ENCODE results near the gene PRKG1. TPM values are rescaled to one million over a fixed set of nuclear protein-coding genes. Genes with fewer than 3 reads are reported as not detected.

The PRKG1 gene
- total RNA-seq, 8 experiments from 2014 or later = 5.6 to 40.7 (median 6.6) TPM

DNA sequence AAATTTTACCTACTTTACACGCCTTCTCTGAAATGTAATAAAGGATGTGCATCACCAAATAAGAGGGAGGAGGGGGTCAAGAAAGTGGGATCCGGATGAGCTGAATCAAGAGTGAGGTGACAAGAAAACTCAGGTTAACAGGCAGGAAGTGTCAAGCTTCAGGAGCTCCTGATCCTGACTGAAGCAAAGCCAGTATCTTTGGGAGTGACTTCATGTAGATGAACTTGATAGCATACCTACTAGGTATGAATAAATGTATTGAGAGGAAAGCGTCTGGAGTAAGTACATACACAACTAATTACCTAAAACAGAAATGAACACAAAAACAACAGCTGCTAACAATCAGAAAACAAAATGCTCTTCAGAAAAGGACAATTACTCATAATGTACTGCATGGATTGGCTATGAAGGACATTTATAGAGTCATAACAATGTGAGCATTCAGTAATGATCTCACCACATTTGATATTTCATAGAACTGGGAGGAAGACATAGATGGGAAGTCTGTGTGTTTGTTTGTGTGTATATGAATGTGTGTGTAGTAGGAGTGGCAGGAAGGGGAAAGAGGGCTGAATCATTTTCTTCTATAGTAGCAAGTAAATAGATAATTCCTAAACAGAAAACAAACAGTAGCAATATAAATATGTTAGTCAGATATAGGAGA, 29.4 kb downstream of the PRKG1 start:
- peak in 2 of 8 experiments; percentile 68 to 77 for ATAC-seq (replicated peaks in 6 of 8)
- WGBS, 10 experiments = 62 to 100% (median 89%) methylated on average over 1 to 3 of the region's 3 CpGs; no CpG with 5 or more reads in 1 of the 10 experiments

GRCh38 chr10:51106311-51106945, 32.1 kb downstream of the PRKG1 start:
- Histone ChIP-seq H3K27ac (no peak overlapping the region), H3K4me1 (replicated peaks in 1 of 2) (no peaks in the 10 kb centered on the region), H3K4me3 (no peak overlapping the region)
- in situ Hi-C loops (cut with MboI; ENCODE audit: low pct_unique_long_range_greater_than_20kb in 2 of 9, low sequenced_read_pairs in 9 of 9, unreplicated experiment in 9 of 9) = no loop called here
- ATAC-seq (replicated peaks in 6 of 8) = no peak
- WGBS, 10 experiments = 61 to 100% (median 87%) methylated on average over 1 to 5 of the region's 5 CpGs

More for the DNA sequence above, 29.4 kb downstream of the PRKG1 start:
- in situ Hi-C loops (cut with MboI; ENCODE audit: low pct_unique_long_range_greater_than_20kb in 2 of 9, low sequenced_read_pairs in 9 of 9, unreplicated experiment in 9 of 9) = no loop called here
- Histone ChIP-seq H3K27ac (no peak overlapping the region), H3K4me3 (no peak overlapping the region), H3K4me1 (replicated peaks in 1 of 2) (no peaks in the 10 kb centered on the region)

DNA sequence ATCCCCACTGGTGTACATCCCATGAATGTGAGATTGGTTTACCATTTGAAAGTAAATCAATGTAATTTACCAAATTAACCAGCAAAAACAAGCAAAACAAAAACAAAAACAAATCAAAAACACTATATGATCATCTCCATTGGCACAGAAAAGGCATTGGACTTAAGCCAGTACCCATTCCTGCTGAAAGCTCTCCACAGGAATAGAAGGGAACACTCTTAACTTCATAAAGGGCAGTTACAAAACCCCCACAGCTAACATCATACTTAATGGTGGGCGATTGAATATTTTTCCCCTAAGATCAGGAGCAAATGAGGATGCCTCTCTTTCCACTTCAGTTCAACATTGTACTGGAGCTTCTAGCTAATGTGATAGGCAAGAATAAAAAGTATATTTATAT, 34.1 kb downstream of the PRKG1 start:
- Histone ChIP-seq H3K27ac (no peak overlapping the region), H3K4me1 (replicated peaks in 1 of 2) (no peaks in the 10 kb centered on the region), H3K4me3 (no peak overlapping the region)
- in situ Hi-C loops (cut with MboI; ENCODE audit: low pct_unique_long_range_greater_than_20kb in 2 of 9, low sequenced_read_pairs in 9 of 9, unreplicated experiment in 9 of 9) = no loop called here
- no peak for ATAC-seq (replicated peaks in 6 of 8)
- WGBS, 10 experiments = 70 to 100% (median 100%) methylated on average over 1 of the region's 1 CpG; no CpG with 5 or more reads in 3 of the 10 experiments

- H3K4me1 ChIP-seq (replicated peaks in 1 of 2) = no peaks in the 10 kb centered on the region
- H3K4me3 ChIP-seq = no peak overlapping the region
- ATAC-seq (replicated peaks in 6 of 8) = peak in 1 of 8 experiments; percentile 11
- in situ Hi-C loops (cut with MboI; ENCODE audit: low pct_unique_long_range_greater_than_20kb in 2 of 9, low sequenced_read_pairs in 9 of 9, unreplicated experiment in 9 of 9) = no loop called here
- 25 to 83% (median 70%) methylated on average over 2 to 4 of the region's 4 CpGs; no CpG with 5 or more reads in 1 of the 10 experiments for WGBS, 10 experiments
- no peak overlapping the region for H3K27ac ChIP-seq
Observed at GRCh38 chr10:51109801-51110533, 35.7 kb downstream of the PRKG1 start.

GRCh38 chr10:51112013-51112412, 37.7 kb downstream of the PRKG1 start:
- in situ Hi-C loops (cut with MboI; ENCODE audit: low pct_unique_long_range_greater_than_20kb in 2 of 9, low sequenced_read_pairs in 9 of 9, unreplicated experiment in 9 of 9) = no loop called here

DNA sequence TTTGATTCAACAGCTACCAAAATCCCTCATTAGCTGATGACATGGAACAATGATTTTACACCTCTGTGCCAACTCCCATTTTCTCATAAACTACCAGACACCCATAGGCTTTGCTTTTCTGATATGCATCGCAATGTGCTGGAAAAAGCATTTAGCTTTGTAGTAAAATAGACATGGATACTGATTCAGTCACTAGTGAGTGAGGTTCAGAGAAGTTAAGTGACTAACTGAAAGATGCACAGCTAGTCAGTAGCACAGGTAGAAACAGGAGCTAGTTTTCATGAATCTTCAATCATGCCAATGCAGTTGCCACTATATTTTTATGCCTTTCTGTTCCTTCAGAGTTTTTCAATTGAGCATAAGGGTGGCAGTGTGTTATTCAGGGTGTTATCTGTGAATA, 38.7 kb downstream of the PRKG1 start:
- WGBS, 10 experiments = 67 to 100% (median 100%) methylated on average over 1 of the region's 1 CpG; no CpG with 5 or more reads in 2 of the 10 experiments
- no peak overlapping the region for H3K4me3 ChIP-seq
- H3K4me1 ChIP-seq (replicated peaks in 1 of 2) = no peaks in the 10 kb centered on the region
- ATAC-seq (replicated peaks in 6 of 8) = no peak
- H3K27ac ChIP-seq = no peak overlapping the region
- in situ Hi-C loops (cut with MboI; ENCODE audit: low pct_unique_long_range_greater_than_20kb in 2 of 9, low sequenced_read_pairs in 9 of 9, unreplicated experiment in 9 of 9) = no loop called here

More at GRCh38 chr10:51112013-51112412, 37.7 kb downstream of the PRKG1 start:
- no peak overlapping the region for H3K4me3 ChIP-seq
- H3K27ac ChIP-seq = no peak overlapping the region
- 69 to 100% (median 93%) methylated on average over 2 to 4 of the region's 4 CpGs for WGBS, 10 experiments
- ATAC-seq (replicated peaks in 6 of 8) = peak in 1 of 8 experiments; percentile 61
- no peaks in the 10 kb centered on the region for H3K4me1 ChIP-seq (replicated peaks in 1 of 2)

GRCh38 chr10:51117053-51117660, 42.9 kb downstream of the PRKG1 start:
- WGBS, 10 experiments = 4 to 100% (median 79%) methylated on average over 1 to 3 of the region's 3 CpGs; no CpG with 5 or more reads in 3 of the 10 experiments
- ATAC-seq (replicated peaks in 6 of 8) = no peak
- Histone ChIP-seq H3K4me3 (no peak overlapping the region), H3K4me1 (replicated peaks in 1 of 2) (no peaks in the 10 kb centered on the region), H3K27ac (no peak overlapping the region)
- in situ Hi-C loops (cut with MboI; ENCODE audit: low pct_unique_long_range_greater_than_20kb in 2 of 9, low sequenced_read_pairs in 9 of 9, unreplicated experiment in 9 of 9) = no loop called here

GRCh38 chr10:51117794-51118193, 43.5 kb downstream of the PRKG1 start:
- Histone ChIP-seq H3K4me3 (no peak overlapping the region), H3K27ac (no peak overlapping the region), H3K4me1 (replicated peaks in 1 of 2) (no peaks in the 10 kb centered on the region)
- ATAC-seq (replicated peaks in 6 of 8) = no peak
- 0 to 100% (median 49%) methylated on average over 1 of the region's 1 CpG; no CpG with 5 or more reads in 4 of the 10 experiments for WGBS, 10 experiments
- in situ Hi-C loops (cut with MboI; ENCODE audit: low pct_unique_long_range_greater_than_20kb in 2 of 9, low sequenced_read_pairs in 9 of 9, unreplicated experiment in 9 of 9) = no loop called here

- 38 to 100% (median 100%) methylated on average over 1 of the region's 1 CpG; no CpG with 5 or more reads in 3 of the 10 experiments for WGBS, 10 experiments
- in situ Hi-C loops (cut with MboI; ENCODE audit: low pct_unique_long_range_greater_than_20kb in 2 of 9, low sequenced_read_pairs in 9 of 9, unreplicated experiment in 9 of 9) = no loop called here
- H3K27ac ChIP-seq = no peak overlapping the region
Observed at GRCh38 chr10:51119441-51119840, 45.2 kb downstream of the PRKG1 start.

DNA sequence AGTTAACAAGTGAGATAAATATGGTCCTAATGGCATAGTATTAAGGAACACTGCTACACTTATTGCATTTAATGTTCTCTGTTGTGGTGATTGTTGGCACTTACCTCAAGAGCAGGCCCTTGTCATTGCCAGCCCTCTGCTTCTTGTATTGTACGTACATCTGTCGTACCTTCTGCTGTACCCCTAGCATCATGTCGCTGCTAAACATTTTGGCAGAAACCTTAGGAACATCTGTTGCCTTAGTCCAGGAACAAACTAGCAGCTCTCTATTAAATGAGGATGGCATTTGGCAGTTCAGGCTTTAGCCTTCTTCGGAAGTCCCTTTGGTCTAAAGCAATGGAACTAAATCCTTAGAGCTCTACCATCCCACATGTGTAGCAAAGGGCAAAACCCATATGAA, 47.6 kb downstream of the PRKG1 start:
- H3K4me1 ChIP-seq (replicated peaks in 1 of 2) = no peaks in the 10 kb centered on the region
- H3K27ac ChIP-seq = no peak overlapping the region
- H3K4me3 ChIP-seq = no peak overlapping the region
- WGBS, 10 experiments = 67 to 100% (median 90%) methylated on average over 1 to 4 of the region's 4 CpGs; no CpG with 5 or more reads in 3 of the 10 experiments
- in situ Hi-C loops (cut with MboI; ENCODE audit: low pct_unique_long_range_greater_than_20kb in 2 of 9, low sequenced_read_pairs in 9 of 9, unreplicated experiment in 9 of 9) = no loop called here
- no peak for ATAC-seq (replicated peaks in 6 of 8)

More at GRCh38 chr10:51119441-51119840, 45.2 kb downstream of the PRKG1 start:
- Histone ChIP-seq H3K4me1 (replicated peaks in 1 of 2) (no peaks in the 10 kb centered on the region), H3K4me3 (no peak overlapping the region)
- ATAC-seq (replicated peaks in 6 of 8) = no peak

DNA sequence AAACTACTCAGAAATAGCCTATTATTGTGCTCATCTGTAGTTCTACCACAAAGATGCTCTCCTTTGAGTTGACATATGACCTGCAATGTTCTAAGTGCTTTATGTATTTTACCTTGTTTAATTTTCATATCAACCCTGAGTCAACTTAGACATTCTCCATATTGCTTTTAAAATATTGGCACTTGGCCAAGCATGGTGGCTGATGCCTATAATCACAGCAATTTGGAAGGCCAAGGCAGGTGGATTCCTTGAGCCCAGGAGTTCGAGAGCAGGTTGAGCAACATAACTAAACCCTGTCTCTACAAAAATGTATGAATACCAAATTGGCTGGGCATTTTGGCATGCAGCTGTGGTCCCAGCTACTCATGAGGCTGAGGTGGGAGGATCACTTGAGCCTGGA, 50.6 kb downstream of the PRKG1 start:
- Histone ChIP-seq H3K27ac (no peak overlapping the region), H3K4me1 (replicated peaks in 1 of 2) (no peaks in the 10 kb centered on the region), H3K4me3 (no peak overlapping the region)
- WGBS, 10 experiments = 80 to 100% (median 100%) methylated on average over 1 of the region's 1 CpG; no CpG with 5 or more reads in 5 of the 10 experiments
- in situ Hi-C loops (cut with MboI; ENCODE audit: low pct_unique_long_range_greater_than_20kb in 2 of 9, low sequenced_read_pairs in 9 of 9, unreplicated experiment in 9 of 9) = no loop called here
- no peak for ATAC-seq (replicated peaks in 6 of 8)

DNA sequence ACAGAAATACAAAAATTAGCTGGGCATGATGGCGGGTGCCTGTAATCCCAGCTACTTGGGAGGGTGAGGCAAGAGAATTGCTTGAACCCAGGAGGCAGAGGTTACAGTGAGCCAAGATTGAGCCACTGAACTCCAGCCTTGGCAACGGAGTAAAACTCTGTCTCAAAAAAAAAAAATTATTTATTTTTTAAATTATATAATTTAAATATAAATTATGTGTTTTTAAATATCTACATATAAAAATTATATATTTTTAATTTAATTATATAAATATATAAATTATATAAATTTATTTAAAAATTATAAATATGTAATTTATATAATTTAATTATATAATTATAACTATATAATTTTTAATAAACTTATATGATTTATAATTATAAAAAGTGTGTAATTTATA, 51.2 kb downstream of the PRKG1 start:
- no peaks in the 10 kb centered on the region for H3K4me1 ChIP-seq (replicated peaks in 1 of 2)
- no peak overlapping the region for H3K27ac ChIP-seq
- ATAC-seq (replicated peaks in 6 of 8) = no peak
- in situ Hi-C loops (cut with MboI; ENCODE audit: low pct_unique_long_range_greater_than_20kb in 2 of 9, low sequenced_read_pairs in 9 of 9, unreplicated experiment in 9 of 9) = no loop called here
- 89 to 100% (median 100%) methylated on average over 1 to 2 of the region's 2 CpGs for WGBS, 10 experiments
- H3K4me3 ChIP-seq = no peak overlapping the region
